HepG2 (cell line): ENCODE results near the gene HDAC3. TPM values are rescaled to one million over a fixed set of nuclear protein-coding genes. Genes with fewer than 3 reads are reported as not detected.

Experiments
- CHD2 ChIP-seq: IDR thresholded peaks from 2 replicates; pipeline ENCODE4 v1.6.1; 2011; ENCODE audit warnings: low read depth, low read length, improper control_type of control experiment
- EEA1 ChIP-seq: sonication (generic); formaldehyde crosslinking; IDR thresholded peaks from 2 replicates; pipeline ENCODE4 v1.5.1; 2020; ENCODE audit warnings: mild to moderate bottlenecking, missing genetic modification reagents, borderline replicate concordance
- GATAD2A ChIP-seq: IDR thresholded peaks from 2 replicates; pipeline ENCODE4 v1.6.1; 2016
- HIVEP1 ChIP-seq: sonication (generic); formaldehyde crosslinking; IDR thresholded peaks from 2 replicates; pipeline ENCODE4 v1.4.0; 2020; ENCODE audit warnings: mild to moderate bottlenecking, missing genetic modification reagents
- HNRNPLL ChIP-seq: fragments of 200-400 bp; formaldehyde crosslinking; IDR thresholded peaks from 2 replicates; pipeline ENCODE4 v1.6.1; 2017; ENCODE audit warnings: mild to moderate bottlenecking, low read depth, low read length; ENCODE audit not compliant: poor library complexity, severe bottlenecking
- KDM6A ChIP-seq: IDR thresholded peaks from 2 replicates; pipeline ENCODE4 v1.6.1; 2016; ENCODE audit warnings: low read depth
- MAFK ChIP-seq, 2 experiments: IDR thresholded peaks in 1 of 2; conservative IDR thresholded peaks in 1 of 2; 2 replicates each; pipeline ENCODE4 v1.6.1; 2011; ENCODE audit warnings: improper control_type of control experiment in 2 of 2, low read length in 2 of 2
- MTA1 ChIP-seq: sonication (generic); formaldehyde crosslinking; IDR thresholded peaks from 2 replicates; pipeline ENCODE4 v1.4.0; 2020; ENCODE audit warnings: missing genetic modification reagents, mild to moderate bottlenecking, borderline replicate concordance
- NCOR1 ChIP-seq: fragments of 200-600 bp; sonication (generic); IDR thresholded peaks from 2 replicates; pipeline ENCODE4 v1.7.0; 2017; ENCODE audit warnings: antibody characterized with exemption, low read length, borderline replicate concordance
- NFRKB ChIP-seq: fragments of 450-650 bp; IDR thresholded peaks from 2 replicates; pipeline ENCODE4 v1.6.1; 2017
- PHF20 ChIP-seq: sonication (generic); formaldehyde crosslinking; IDR thresholded peaks from 2 replicates; pipeline ENCODE4 v1.5.0; 2020; ENCODE audit warnings: mild to moderate bottlenecking, missing genetic modification reagents
- SNAI1 ChIP-seq: sonication (generic); formaldehyde crosslinking; IDR thresholded peaks from 2 replicates; pipeline ENCODE4 v1.5.0; 2020; ENCODE audit warnings: mild to moderate bottlenecking, missing genetic modification reagents, borderline replicate concordance
- SRF ChIP-seq: IDR thresholded peaks from 2 replicates; pipeline ENCODE4 v1.6.1; 2011; ENCODE audit warnings: mild to moderate bottlenecking, low read depth, low read length, moderate library complexity
- ZNF180 ChIP-seq: sonication (generic); formaldehyde crosslinking; IDR thresholded peaks from 2 replicates; pipeline ENCODE4 v1.4.0; 2020; ENCODE audit warnings: low read depth, missing genetic modification reagents, borderline replicate concordance
- ZNF30 ChIP-seq: sonication (generic); formaldehyde crosslinking; IDR thresholded peaks from 2 replicates; pipeline ENCODE4 v1.5.0; 2020; ENCODE audit warnings: mild to moderate bottlenecking, missing genetic modification reagents
- ZNF329 ChIP-seq: sonication (generic); formaldehyde crosslinking; IDR thresholded peaks from 2 replicates; pipeline ENCODE4 v1.9.0; 2021; ENCODE audit warnings: low read depth, mild to moderate bottlenecking, missing genetic modification reagents
- ZNF446 ChIP-seq: sonication (generic); formaldehyde crosslinking; IDR thresholded peaks from 2 replicates; pipeline ENCODE4 v1.5.0; 2020; ENCODE audit warnings: mild to moderate bottlenecking, missing genetic modification reagents
- ZNF530 ChIP-seq: sonication (generic); formaldehyde crosslinking; IDR thresholded peaks from 2 replicates; pipeline ENCODE4 v1.5.0; 2020; ENCODE audit warnings: low read depth, mild to moderate bottlenecking, missing genetic modification reagents
- ZNF607 ChIP-seq: sonication (generic); formaldehyde crosslinking; IDR thresholded peaks from 2 replicates; pipeline ENCODE4 v1.5.1; 2020; ENCODE audit warnings: missing genetic modification reagents, mild to moderate bottlenecking, borderline replicate concordance
- polyA plus RNA-seq, 8 experiments: library from polyadenylated mRNA; depleted of rRNA in 3 of 8; stranded (reverse) in 7 of 8; unstranded in 1 of 8; fragments of >200 nt; fragmentation: Illumina TruSeq in 4 of 8; extraction: Trizol in 4 of 8; gene quantifications; 2 replicates each; pipeline versions ENCODE4 v1.2.1 to v1.2.3, GENCODE V29; 2011 to 2016; ENCODE audit warnings: low read depth in 4 of 8, missing spikeins in 1 of 8, mixed read lengths in 1 of 8; ENCODE audit not compliant: insufficient read depth in 1 of 8
- total RNA-seq, 5 experiments: library from RNA; depleted of rRNA; stranded (reverse); fragments of >200 nt; fragmentation: Illumina TruSeq; extraction: Trizol; gene quantifications; 2 replicates each; pipeline ENCODE4 v1.2.3, GENCODE V29; 2016; ENCODE audit warnings: low read depth in 1 of 5
- TF ChIP-seq, protein P1 (sequence below): sonication (generic); formaldehyde crosslinking; IDR thresholded peaks from 2 replicates; pipeline ENCODE4 v1.4.0; 2020; ENCODE audit warnings: missing genetic modification reagents, borderline replicate concordance
- TF ChIP-seq, protein P2 (sequence below): sonication (generic); formaldehyde crosslinking; IDR thresholded peaks from 2 replicates; pipeline ENCODE4 v1.4.0; 2020; ENCODE audit warnings: missing genetic modification reagents; ENCODE audit errors: not compliant biosample characterization
- TF ChIP-seq, protein P3 (sequence below): sonication (generic); formaldehyde crosslinking; IDR thresholded peaks from 2 replicates; pipeline ENCODE4 v1.4.0; 2020; ENCODE audit warnings: missing genetic modification reagents
- TF ChIP-seq, protein P4 (sequence below): sonication (generic); formaldehyde crosslinking; IDR thresholded peaks from 2 replicates; pipeline ENCODE4 v1.8.0; 2022; ENCODE audit warnings: missing genetic modification reagents, low read depth, mild to moderate bottlenecking, borderline replicate concordance

The HDAC3 gene
- total and polyA plus RNA-seq, 2 of the 13 experiments (the other 11 are each of a cell fraction or from before 2014, with no cell fraction given): 84.0 to 94.1 TPM

DNA sequence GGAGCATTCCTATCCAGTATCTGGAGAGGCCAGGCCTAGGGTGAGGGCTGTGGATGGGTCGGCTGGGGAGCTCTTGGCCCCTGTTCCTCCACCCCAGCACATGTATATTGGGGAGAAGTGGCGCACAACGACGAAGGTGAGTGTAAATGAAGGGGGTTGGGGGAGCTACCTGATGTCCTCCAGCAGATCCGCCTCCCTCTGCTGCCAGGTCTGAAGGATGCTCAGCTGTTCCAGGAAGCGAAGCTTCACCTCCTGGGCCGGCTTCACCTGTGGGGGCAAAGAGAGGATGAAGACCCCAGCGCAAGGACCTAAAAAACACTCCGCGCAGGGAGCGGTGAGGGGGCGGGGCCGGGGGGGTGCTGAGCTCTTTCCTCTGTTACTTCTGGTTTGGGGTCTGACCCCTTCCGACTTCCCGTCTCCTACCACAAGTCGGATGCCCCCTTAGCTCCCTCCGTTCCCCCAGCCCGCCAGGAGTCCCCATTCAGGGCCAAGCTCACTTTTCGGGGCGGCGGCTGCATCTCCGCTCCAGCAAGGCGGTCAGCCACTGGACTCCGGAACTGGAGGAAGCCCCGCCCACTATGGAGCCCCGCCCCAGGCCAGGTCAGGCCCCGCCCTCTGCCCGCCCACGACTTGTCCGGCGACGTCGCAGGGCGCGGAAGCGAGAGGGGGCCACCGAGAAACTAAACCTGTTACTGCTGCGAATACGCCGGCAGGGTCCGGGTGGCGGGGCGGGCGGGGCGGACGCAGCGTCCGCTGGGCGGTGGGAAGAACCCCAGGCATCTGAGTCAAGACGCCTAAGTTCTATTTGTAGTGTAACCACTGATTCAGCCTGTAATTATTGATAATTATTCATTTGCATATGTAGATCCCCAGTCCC is 14.4 kb upstream of the HDAC3 start, which contains the start of gene FCHSD1 (continued):
- TF ChIP-seq, protein P1, sequence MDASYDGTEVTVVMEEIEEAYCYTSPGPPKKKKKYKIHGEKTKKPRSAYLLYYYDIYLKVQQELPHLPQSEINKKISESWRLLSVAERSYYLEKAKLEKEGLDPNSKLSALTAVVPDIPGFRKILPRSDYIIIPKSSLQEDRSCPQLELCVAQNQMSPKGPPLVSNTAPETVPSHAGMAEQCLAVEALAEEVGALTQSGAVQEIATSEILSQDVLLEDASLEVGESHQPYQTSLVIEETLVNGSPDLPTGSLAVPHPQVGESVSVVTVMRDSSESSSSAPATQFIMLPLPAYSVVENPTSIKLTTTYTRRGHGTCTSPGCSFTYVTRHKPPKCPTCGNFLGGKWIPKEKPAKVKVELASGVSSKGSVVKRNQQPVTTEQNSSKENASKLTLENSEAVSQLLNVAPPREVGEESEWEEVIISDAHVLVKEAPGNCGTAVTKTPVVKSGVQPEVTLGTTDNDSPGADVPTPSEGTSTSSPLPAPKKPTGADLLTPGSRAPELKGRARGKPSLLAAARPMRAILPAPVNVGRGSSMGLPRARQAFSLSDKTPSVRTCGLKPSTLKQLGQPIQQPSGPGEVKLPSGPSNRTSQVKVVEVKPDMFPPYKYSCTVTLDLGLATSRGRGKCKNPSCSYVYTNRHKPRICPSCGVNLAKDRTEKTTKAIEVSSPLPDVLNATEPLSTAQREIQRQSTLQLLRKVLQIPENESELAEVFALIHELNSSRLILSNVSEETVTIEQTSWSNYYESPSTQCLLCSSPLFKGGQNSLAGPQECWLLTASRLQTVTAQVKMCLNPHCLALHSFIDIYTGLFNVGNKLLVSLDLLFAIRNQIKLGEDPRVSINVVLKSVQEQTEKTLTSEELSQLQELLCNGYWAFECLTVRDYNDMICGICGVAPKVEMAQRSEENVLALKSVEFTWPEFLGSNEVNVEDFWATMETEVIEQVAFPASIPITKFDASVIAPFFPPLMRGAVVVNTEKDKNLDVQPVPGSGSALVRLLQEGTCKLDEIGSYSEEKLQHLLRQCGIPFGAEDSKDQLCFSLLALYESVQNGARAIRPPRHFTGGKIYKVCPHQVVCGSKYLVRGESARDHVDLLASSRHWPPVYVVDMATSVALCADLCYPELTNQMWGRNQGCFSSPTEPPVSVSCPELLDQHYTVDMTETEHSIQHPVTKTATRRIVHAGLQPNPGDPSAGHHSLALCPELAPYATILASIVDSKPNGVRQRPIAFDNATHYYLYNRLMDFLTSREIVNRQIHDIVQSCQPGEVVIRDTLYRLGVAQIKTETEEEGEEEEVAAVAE: no peak
- TF ChIP-seq HIVEP1: peak; percentile 70; the same call in 1 of the 2 replicates
- no peak for TF ChIP-seq SNAI1 (CRISPR knock-in tag)
- TF ChIP-seq, protein P2, sequence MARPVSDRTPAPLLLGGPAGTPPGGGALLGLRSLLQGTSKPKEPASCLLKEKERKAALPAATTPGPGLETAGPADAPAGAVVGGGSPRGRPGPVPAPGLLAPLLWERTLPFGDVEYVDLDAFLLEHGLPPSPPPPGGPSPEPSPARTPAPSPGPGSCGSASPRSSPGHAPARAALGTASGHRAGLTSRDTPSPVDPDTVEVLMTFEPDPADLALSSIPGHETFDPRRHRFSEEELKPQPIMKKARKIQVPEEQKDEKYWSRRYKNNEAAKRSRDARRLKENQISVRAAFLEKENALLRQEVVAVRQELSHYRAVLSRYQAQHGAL (CRISPR knock-in tag): no peak
- TF ChIP-seq ZNF329: no peak
- no peak for TF ChIP-seq MAFK (conservative IDR thresholded peaks at IDR 0.05 in 1 of 2, IDR thresholded peaks at IDR 0.05 in 1 of 2; ENCODE audit: low read length in 2 of 2)
- TF ChIP-seq GATAD2A: no peak
- TF ChIP-seq ZNF607 (CRISPR knock-in tag): 0 out of 2 replicates have a peak, but pooled peaks have one; percentile 37
- TF ChIP-seq HNRNPLL: peak; percentile 80
- no peak for TF ChIP-seq ZNF30 (CRISPR knock-in tag)
- TF ChIP-seq CHD2: no peak
- TF ChIP-seq, protein P3, sequence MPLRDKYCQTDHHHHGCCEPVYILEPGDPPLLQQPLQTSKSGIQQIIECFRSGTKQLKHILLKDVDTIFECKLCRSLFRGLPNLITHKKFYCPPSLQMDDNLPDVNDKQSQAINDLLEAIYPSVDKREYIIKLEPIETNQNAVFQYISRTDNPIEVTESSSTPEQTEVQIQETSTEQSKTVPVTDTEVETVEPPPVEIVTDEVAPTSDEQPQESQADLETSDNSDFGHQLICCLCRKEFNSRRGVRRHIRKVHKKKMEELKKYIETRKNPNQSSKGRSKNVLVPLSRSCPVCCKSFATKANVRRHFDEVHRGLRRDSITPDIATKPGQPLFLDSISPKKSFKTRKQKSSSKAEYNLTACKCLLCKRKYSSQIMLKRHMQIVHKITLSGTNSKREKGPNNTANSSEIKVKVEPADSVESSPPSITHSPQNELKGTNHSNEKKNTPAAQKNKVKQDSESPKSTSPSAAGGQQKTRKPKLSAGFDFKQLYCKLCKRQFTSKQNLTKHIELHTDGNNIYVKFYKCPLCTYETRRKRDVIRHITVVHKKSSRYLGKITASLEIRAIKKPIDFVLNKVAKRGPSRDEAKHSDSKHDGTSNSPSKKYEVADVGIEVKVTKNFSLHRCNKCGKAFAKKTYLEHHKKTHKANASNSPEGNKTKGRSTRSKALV: no peak
- TF ChIP-seq, protein P4, sequence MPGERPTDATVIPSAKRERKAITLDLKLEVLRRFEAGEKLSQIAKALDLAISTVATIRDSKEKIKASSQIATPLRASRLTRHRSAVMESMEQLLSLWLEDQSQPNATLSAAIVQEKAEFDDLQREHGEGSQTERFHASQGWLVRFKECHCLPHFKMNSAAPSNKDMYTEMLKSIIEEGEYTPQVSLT (CRISPR knock-in tag): no peak
- no peak for TF ChIP-seq NCOR1
- TF ChIP-seq SRF: no peak
- TF ChIP-seq NFRKB: no peak
- no peak for TF ChIP-seq ZNF530 (CRISPR knock-in tag)
- TF ChIP-seq PHF20 (CRISPR knock-in tag): peak; percentile 33; the same call in 1 of the 2 replicates
- no peak for TF ChIP-seq ZNF180
- no peak for TF ChIP-seq MTA1 (CRISPR knock-in tag)
- TF ChIP-seq KDM6A (CRISPR knock-in tag): no peak
- no peak for TF ChIP-seq EEA1 (CRISPR knock-in tag)
- TF ChIP-seq ZNF446 (CRISPR knock-in tag): no peak
